CD4-positive, alpha-beta T cell treated with Interleukin-6 at 100 ng/mL for 8 hours (primary cell): ENCODE results near the gene ADAMTS17.

Experiments used
- DNase-seq: peaks from one replicate; pipeline ENCODE4 v3.0.0-alpha.2; 2020; ENCODE audit warnings: mixed read lengths, low spot score

The ADAMTS17 gene

GRCh38 chr15:100029868-100030479, 311.8 kb downstream of the ADAMTS17 start:
- DNase-seq, result no peak

GRCh38 chr15:100029045-100029444, 312.7 kb downstream of the ADAMTS17 start:
- DNase-seq, result no peak

- no peak for DNase-seq
Measured at GRCh38 chr15:100026041-100026440, 315.7 kb downstream of the ADAMTS17 start.

GRCh38 chr15:100022806-100023205, 319.0 kb downstream of the ADAMTS17 start:
- DNase-seq, result no peak

GRCh38 chr15:100022391-100022790, 319.4 kb downstream of the ADAMTS17 start:
- DNase-seq, result no peak

- no peak for DNase-seq
Measured at GRCh38 chr15:100021653-100022052, 320.1 kb downstream of the ADAMTS17 start.

- no peak for DNase-seq
Measured at GRCh38 chr15:100020614-100021013, 321.2 kb downstream of the ADAMTS17 start.

GRCh38 chr15:100020189-100020588, 321.6 kb downstream of the ADAMTS17 start:
- DNase-seq, result no peak

GRCh38 chr15:100019601-100020000, 322.2 kb downstream of the ADAMTS17 start:
- DNase-seq, result no peak

- no peak for DNase-seq
Measured at GRCh38 chr15:100018191-100018590, 323.6 kb downstream of the ADAMTS17 start.

GRCh38 chr15:100017140-100017539, 324.6 kb downstream of the ADAMTS17 start:
- DNase-seq, result no peak

GRCh38 chr15:100016632-100017031, 325.1 kb downstream of the ADAMTS17 start:
- DNase-seq, result no peak

- no peak for DNase-seq
Measured at GRCh38 chr15:100011235-100011634, 330.5 kb downstream of the ADAMTS17 start.

- DNase-seq, result no peak
Measured at GRCh38 chr15:100009372-100009771, 332.4 kb downstream of the ADAMTS17 start.

GRCh38 chr15:100008258-100008657, 333.5 kb downstream of the ADAMTS17 start:
- no peak for DNase-seq

- DNase-seq, result no peak
Measured at GRCh38 chr15:100007609-100008008, 334.2 kb downstream of the ADAMTS17 start.

GRCh38 chr15:100005715-100006114, 336.1 kb downstream of the ADAMTS17 start:
- no peak for DNase-seq

GRCh38 chr15:100005013-100005412, 336.8 kb downstream of the ADAMTS17 start:
- no peak for DNase-seq

GRCh38 chr15:100002787-100003536, 338.8 kb downstream of the ADAMTS17 start:
- no peak for DNase-seq

- DNase-seq, result no peak
Measured at GRCh38 chr15:100002086-100002620, 339.6 kb downstream of the ADAMTS17 start.

GRCh38 chr15:100001405-100001804, 340.4 kb downstream of the ADAMTS17 start:
- DNase-seq, result no peak

- DNase-seq, result no peak
Measured at GRCh38 chr15:99999282-100000070, 342.3 kb downstream of the ADAMTS17 start.

- no peak for DNase-seq
Measured at GRCh38 chr15:99998661-99999101, 343.1 kb downstream of the ADAMTS17 start.
